C4-2B (cell line): ENCODE results near the gene TCHHL1.

Experiments
- CTCF ChIP-seq: fragments of 450-650 bp; conservative IDR thresholded peaks from 2 replicates; pipeline ENCODE4 v1.5.1; 2017; ENCODE audit warnings: mild to moderate bottlenecking
- ZFX ChIP-seq: fragments of 450-650 bp; IDR thresholded peaks from 2 replicates; pipeline ENCODE4 v1.6.1; 2017

DNA sequence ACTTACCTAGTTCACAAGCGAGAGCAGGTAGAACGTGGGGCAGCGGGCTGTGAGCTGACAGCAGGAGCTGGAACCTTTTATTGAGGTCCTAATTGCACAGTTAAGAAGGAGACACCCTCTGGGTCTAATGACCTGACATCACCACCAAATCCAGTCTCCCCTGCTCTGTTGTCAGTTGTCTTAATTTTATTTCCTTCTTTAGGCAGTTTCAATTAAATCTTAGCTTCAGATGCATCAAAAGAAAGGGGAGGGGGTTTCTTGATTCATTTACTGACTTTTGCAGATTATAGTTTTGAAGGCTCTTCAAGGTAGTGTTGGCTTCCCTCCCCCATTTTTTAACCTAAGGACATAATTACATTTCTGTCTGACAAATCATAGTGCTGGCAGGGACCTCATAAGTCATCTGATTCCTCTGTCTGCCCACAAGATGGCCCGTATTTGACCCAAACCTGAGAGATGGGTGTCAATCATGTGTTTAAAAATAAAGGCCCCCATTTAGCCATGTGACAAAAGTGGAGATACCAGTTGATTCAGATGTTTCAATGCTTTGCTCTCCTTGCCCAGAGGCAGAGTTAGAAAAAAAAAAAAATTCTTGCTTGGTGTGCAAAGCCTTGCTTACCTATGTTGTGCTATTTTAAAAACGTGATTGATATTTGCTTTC is at the start of gene TCHHL1:
- TF ChIP-seq CTCF: no peak
- no peak for TF ChIP-seq ZFX
